NCI-H1694 (cell line): Measurements from ENCODE around the gene HMCES.
"Not testable (repeated sequence)": the region's sequence is repeated elsewhere in the genome, so short reads cannot be mapped to it uniquely, and the experiment has no call there.

Experiments used
- DNase-seq: peaks from one replicate; lab custom pipeline; 2025; lab: John Stamatoyannopoulos, UW

HMCES gene

DNA sequence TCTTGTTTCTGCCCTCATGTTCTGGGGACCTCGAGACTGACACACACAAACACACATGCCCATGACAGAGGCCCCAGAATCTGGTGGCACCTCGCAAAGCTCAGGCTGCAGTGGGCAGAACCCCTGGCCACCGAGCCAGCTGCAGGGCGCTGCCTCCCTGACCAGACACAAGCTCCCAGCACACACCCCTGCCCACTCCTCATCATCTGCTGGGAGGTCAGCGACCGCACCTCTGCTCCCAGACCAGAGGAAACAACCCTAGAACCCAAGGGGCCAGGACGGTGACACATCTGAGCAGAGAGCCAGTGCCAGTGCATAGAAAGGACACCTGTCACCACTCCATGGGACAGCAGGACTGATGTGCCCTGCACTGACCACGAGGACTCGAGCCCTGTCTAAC lies 43.2 kb downstream of the HMCES start:
- no peak for DNase-seq

GRCh38 chr3:129323651-129324294 lies 45.1 kb downstream of the HMCES start:
- no peak for DNase-seq

DNA sequence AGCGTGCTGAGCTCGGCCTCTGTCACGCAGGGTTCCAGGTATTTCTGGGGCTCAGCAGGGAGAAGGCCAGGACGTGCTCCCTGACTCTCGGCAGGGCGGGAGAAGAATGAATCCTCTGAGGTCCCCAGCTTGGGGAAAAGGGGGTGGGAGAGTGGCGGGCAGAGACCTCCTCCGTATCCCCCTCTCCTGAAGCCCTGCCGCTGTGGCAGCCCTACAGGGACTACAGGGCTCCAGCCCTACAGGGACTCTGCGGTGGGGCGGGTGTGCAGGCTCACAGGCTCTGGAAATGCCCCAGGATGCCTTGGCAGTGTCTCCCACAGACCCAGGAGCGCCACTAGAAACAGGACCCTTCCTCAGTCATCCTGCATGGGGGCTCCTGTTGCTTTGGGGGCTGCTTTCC lies 46.2 kb downstream of the HMCES start:
- DNase-seq, result no peak

DNA sequence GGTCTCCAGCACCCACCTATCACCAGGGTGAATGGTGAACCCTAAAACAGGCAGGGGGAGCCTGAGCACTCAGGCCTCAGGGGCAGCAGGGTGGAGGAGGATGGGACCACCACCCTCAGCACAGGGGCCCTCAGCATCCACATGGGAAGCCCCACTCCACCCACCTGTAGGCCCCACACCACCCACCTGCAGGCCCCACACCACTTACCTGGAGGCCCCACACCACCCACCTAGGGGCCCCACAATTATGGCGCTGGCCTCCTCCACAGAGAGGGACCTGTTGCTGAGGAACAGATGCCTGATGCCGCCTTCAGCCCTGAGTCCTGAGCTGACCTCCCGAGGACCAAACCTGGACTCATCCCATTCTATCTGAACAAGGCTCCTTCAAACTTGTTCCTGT lies 46.7 kb downstream of the HMCES start:
- DNase-seq, result no peak

- DNase-seq, result no peak
Measured at GRCh38 chr3:129326138-129326537, 47.5 kb downstream of the HMCES start.

- no peak for DNase-seq
Measured at GRCh38 chr3:129326595-129326994, 47.9 kb downstream of the HMCES start.

- DNase-seq, result no peak
Measured at GRCh38 chr3:129327510-129327909, 48.8 kb downstream of the HMCES start.

DNA sequence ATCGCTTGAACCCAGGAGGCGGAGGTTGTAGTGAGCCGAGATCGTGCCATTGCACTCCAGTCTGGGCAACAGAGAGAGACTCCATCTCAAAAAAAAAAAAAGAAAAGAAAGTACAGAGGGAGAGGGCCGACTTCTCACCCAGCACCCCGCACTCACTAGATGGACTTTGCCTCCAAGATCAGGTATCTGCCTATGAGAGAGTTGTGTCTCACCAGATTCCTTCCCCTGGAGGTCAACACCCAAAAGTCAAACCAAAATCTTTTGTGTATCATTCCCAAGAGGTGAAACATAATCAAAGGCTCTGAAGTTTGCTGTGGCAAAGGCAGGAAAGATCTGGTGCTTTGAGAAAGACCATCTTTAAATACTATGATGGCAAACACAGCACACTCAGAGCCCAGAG lies 51.2 kb downstream of the HMCES start:
- no peak for DNase-seq

- no peak for DNase-seq
Measured at GRCh38 chr3:129330409-129330808, 51.7 kb downstream of the HMCES start.

GRCh38 chr3:129333891-129334290 lies 55.2 kb downstream of the HMCES start:
- DNase-seq, result no peak

- DNase-seq, result no peak
Measured at GRCh38 chr3:129336093-129336706, 57.5 kb downstream of the HMCES start.

GRCh38 chr3:129337719-129338118 lies 59.0 kb downstream of the HMCES start:
- not testable (repeated sequence) for DNase-seq

DNA sequence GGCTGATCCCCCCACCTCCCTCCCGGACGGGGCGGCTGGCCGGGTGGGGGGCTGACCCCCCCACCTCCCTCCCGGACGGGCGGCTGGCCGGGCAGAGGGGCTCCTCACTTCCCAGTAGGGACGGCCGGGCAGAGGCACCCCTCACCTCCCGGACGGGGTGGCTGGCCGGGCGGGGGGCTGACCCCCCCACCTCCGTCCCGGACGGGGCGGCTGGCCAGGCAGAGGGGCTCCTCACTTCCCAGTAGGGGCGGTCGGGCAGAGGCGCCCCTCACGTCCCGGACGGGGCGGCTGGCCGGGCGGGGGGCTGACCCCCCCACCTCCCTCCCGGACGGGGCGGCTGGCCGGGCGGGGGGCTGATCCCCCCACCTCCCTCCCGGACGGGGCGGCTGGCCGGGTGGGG lies 60.5 kb downstream of the HMCES start:
- not testable (repeated sequence) for DNase-seq

- not testable (repeated sequence) for DNase-seq
Measured at GRCh38 chr3:129339833-129340232, 61.2 kb downstream of the HMCES start.

DNA sequence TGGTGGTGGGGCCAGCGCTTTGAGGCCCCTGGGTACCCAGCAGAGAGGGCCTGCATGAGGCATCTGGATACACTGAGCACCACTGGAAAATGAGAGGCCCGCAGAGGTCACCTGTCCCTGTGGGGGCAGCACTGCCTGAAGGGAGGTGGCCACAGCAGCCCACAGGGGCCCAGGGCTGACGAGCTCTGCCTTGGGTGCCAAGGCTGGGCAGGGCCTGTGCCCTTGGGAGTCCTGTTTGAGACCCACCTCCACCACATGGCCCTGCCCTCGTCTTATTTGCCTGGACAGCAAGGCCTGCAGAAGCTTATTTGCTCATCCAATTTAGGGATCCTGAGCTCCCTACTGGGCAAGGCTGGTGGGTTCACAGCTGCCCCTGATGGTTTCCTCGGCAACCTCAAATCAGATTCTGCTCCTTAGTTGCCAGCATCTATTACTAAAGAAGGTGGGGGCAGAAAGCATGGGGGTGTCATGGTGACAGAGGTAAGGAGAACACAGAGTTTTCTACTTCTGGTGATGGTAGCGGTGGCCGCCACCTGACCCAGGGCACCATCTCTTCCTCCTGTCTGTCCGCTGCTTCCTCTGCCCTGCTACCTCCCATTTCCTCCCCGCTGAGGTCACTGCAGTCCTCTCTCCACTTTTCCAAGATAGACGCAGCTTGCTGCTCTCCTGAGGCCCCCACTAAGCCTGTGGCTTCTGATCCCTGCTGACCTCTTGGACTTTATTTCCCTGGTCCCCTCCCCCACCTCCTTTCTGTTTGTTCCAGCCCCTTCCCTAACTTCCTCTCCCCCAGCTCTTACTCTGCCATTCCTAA lies 62.9 kb downstream of the HMCES start:
- DNase-seq, result no peak

- DNase-seq, result no peak
Measured at GRCh38 chr3:129343643-129344360, 65.1 kb downstream of the HMCES start.

GRCh38 chr3:129344540-129345220 lies 66.0 kb downstream of the HMCES start:
- no peak for DNase-seq

GRCh38 chr3:129345281-129345680 lies 66.6 kb downstream of the HMCES start:
- DNase-seq, result no peak

GRCh38 chr3:129345971-129346370 lies 67.3 kb downstream of the HMCES start:
- no peak for DNase-seq

- DNase-seq, result peak; percentile 10
Measured at GRCh38 chr3:129346695-129347457, 68.2 kb downstream of the HMCES start.

DNA sequence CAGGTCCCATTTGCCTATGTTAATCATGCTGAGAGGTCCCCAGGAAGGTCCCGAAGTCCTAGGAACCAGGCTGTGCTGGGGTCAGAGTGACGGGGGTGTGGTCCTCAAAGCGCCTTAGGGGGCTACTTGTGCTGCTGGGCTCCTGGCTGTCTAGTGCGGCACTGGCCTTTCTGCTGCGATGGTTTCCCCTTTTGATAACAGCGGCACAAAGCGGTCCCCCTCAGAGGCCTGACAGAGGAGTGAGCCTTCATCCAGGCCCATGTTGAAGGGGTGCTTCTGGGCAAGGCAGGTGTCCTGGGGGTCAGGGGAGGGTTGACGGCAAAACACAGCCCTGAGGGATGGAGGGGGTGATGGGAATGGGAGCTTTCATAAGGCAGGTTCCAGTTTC lies 68.8 kb downstream of the HMCES start:
- no peak for DNase-seq
